ENCODE data around the gene SYNJ2.

DNA sequence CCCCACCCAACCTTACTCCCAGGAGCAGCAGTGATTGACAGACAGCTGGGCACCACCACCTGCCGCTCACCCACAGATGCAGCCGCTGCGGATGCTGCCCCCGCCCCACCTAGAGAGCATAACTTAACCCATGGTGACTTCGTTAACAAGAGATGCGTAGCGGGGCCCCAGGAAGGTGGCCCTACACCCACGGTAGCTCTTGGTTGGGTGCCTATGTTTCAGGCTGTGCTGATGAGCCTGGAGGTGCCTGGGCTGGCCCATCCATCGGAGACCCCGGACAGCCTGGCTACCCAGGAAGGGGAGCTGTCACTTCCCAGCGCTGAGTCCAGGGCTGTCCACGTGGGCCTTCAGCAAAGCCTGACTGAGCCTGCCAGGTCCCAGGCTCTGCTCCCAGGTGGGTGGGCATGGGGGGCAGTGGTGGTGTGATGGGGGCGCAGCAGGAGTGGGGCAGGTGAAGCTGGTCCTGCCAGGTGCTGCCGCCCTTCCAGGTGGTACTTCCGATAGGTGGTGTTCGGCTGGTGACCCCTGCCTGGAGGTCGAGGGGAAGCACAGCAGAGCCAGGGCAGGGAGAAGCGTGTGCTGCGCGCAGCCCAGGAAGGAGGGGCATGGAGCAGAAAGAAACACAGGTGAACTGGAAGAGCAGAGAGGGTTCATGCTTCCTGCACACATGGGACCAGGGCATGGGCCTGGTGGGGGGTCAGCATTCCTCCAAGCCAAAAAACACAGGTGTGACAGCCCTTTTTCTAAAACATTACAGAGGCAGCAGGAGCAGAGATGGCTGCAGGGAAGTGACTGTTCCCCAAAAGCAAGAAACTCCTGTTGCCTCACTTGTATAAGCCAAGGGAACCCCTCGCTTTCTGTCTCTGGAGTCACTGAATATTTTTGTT is 56.9 kb downstream of the SYNJ2 start:
- TF ChIP-seq, protein P1, sequence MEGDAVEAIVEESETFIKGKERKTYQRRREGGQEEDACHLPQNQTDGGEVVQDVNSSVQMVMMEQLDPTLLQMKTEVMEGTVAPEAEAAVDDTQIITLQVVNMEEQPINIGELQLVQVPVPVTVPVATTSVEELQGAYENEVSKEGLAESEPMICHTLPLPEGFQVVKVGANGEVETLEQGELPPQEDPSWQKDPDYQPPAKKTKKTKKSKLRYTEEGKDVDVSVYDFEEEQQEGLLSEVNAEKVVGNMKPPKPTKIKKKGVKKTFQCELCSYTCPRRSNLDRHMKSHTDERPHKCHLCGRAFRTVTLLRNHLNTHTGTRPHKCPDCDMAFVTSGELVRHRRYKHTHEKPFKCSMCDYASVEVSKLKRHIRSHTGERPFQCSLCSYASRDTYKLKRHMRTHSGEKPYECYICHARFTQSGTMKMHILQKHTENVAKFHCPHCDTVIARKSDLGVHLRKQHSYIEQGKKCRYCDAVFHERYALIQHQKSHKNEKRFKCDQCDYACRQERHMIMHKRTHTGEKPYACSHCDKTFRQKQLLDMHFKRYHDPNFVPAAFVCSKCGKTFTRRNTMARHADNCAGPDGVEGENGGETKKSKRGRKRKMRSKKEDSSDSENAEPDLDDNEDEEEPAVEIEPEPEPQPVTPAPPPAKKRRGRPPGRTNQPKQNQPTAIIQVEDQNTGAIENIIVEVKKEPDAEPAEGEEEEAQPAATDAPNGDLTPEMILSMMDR (IDR thresholded peaks at IDR 0.05) = no peak
- no peak for TF ChIP-seq POLR2AphosphoS5 (IDR thresholded peaks at IDR 0.05; ENCODE audit: insufficient read depth in 1 of 2, low read depth in 1 of 2)
